ENCODE data around the gene KRTAP6-1.

GRCh38 chr21:30620080-30620479 lies 6.3 kb upstream of the KRTAP6-1 start:
- TF ChIP-seq EZH2 (IDR thresholded peaks at IDR 0.05; ENCODE audit: low read length, unreplicated experiment) (no peak), CTCF (conservative IDR thresholded peaks at IDR 0.05; ENCODE audit: low read depth, low read length) (no peak), EZH2phosphoT487 (IDR thresholded peaks at IDR 0.05; ENCODE audit: borderline replicate concordance, low read length) (no peak)

Data from PC-3 (cell line).